Measurements from ENCODE around the gene HDHD2. TPM values are rescaled to one million over a fixed set of nuclear protein-coding genes. Genes with fewer than 3 reads are reported as not detected.

Gene HDHD2
- total and polyA plus RNA-seq, 2 of the 13 experiments (the other 11 are each of a cell fraction or from before 2014, with no cell fraction given) = 10.2 to 34.7 TPM

GRCh38 chr18:47120428-47120827 lies 29.9 kb downstream of the HDHD2 start:
- Histone ChIP-seq H3K9ac (ENCODE audit: insufficient read depth, low read depth, low read length) (no peak overlapping the region), H3K4me2 (ENCODE audit: low read depth, low read length) (no peak overlapping the region), H3K27ac (ENCODE audit: extremely low read length, insufficient read depth, low read length) (no peak overlapping the region), H3K9me3 (ENCODE audit: low read length) (no peaks in the 10 kb centered on the region), H4K20me1 (ENCODE audit: insufficient read depth, low read length) (no peaks in the 10 kb centered on the region), H3K4me1 (ENCODE audit: insufficient read depth, low read length) (no peaks in the 10 kb centered on the region), H3K4me3 (replicated peaks in 1 of 3; ENCODE audit: insufficient read depth in 1 of 3, low read depth in 2 of 3, low read length in 3 of 3) (no peak overlapping the region), H3K27me3 (ENCODE audit: control insufficient read depth in 1 of 2, insufficient read depth in 2 of 2, low read length in 2 of 2) (no peaks in the 10 kb centered on the region), H3K36me3 (replicated peaks in 1 of 2; ENCODE audit: control insufficient read depth in 1 of 2, insufficient read depth in 2 of 2, low read length in 2 of 2) (peaks cover 0 to 3% of the 10 kb centered on the region in 2 experiments; a peak in 2 of 5 replicates), H3K79me2 (ENCODE audit: insufficient read depth, low read length) (no peaks in the 10 kb centered on the region), H2AFZ (ENCODE audit: low read length) (no peak overlapping the region)
- in situ Hi-C loops (cut with HindIII; ENCODE audit: extremely low pct_ligation_motif_present, low pct_unique_long_range_greater_than_20kb) (no loop called here), intact Hi-C loops (cut with micrococcal nuclease; ENCODE audit: unreplicated experiment) (no loop called here)
- WGBS (ENCODE audit: low lambda C conversion rate) = 98% methylated on average over 4 of the region's 4 CpGs
- DNase-seq (ENCODE audit: low spot score) (no peak), ATAC-seq (no peak), FAIRE-seq (no peak)
- ChIA-PET CTCF (ENCODE audit: low intra/inter-chr PET ratio, low total read pairs) (no interaction called here), POLR2A (no interaction called here)
- BruUV-seq (replicated peaks) = no TSS peak
- TF ChIP-seq ETS1 (CRISPR knock-in tag; IDR thresholded peaks at IDR 0.05) (no peak), TIGD3 (CRISPR knock-in tag; IDR thresholded peaks at IDR 0.05; ENCODE audit: borderline replicate concordance) (no peak), THAP8 (CRISPR knock-in tag; IDR thresholded peaks at IDR 0.05; ENCODE audit: borderline replicate concordance) (no peak)

- no peak overlapping the region for H3K4me2 ChIP-seq (ENCODE audit: low read depth, low read length)
- H4K20me1 ChIP-seq (ENCODE audit: insufficient read depth, low read length) = no peaks in the 10 kb centered on the region
- POLR2A ChIA-PET = no interaction called here
- H3K4me3 ChIP-seq (replicated peaks in 1 of 3; ENCODE audit: insufficient read depth in 1 of 3, low read depth in 2 of 3, low read length in 3 of 3) = no peak overlapping the region
- H3K27ac ChIP-seq (ENCODE audit: extremely low read length, insufficient read depth, low read length) = no peak overlapping the region
- no peaks in the 10 kb centered on the region for H3K4me1 ChIP-seq (ENCODE audit: insufficient read depth, low read length)
- CTCF ChIA-PET (ENCODE audit: low intra/inter-chr PET ratio, low total read pairs) = no interaction called here
- FAIRE-seq (no peak), ATAC-seq (no peak), DNase-seq (ENCODE audit: low spot score) (no peak)
- WGBS (ENCODE audit: low lambda C conversion rate) = 100% methylated on average over 2 of the region's 2 CpGs
- no peak overlapping the region for H2AFZ ChIP-seq (ENCODE audit: low read length)
- BruUV-seq (replicated peaks) = no TSS peak
- H3K27me3 ChIP-seq (ENCODE audit: control insufficient read depth in 1 of 2, insufficient read depth in 2 of 2, low read length in 2 of 2) = no peaks in the 10 kb centered on the region
- no peak overlapping the region for H3K9ac ChIP-seq (ENCODE audit: insufficient read depth, low read depth, low read length)
- TF ChIP-seq PCBP1 (IDR thresholded peaks at IDR 0.05; ENCODE audit: borderline replicate concordance, low read depth, low read length) (no peak), FOXA3 (CRISPR knock-in tag; IDR thresholded peaks at IDR 0.05) (no peak), ZNF326 (CRISPR knock-in tag; IDR thresholded peaks at IDR 0.05; ENCODE audit: borderline replicate concordance) (no peak), FOXO4 (CRISPR knock-in tag; conservative IDR thresholded peaks at IDR 0.05) (no peak), ZNF777 (CRISPR knock-in tag; IDR thresholded peaks at IDR 0.05) (no peak), RXRB (CRISPR knock-in tag; IDR thresholded peaks at IDR 0.05; ENCODE audit: borderline replicate concordance) (no peak), AKAP8 (CRISPR knock-in tag; IDR thresholded peaks at IDR 0.05) (no peak), ZNF205 (CRISPR knock-in tag; IDR thresholded peaks at IDR 0.05) (no peak)
- H3K9me3 ChIP-seq (ENCODE audit: low read length) = no peaks in the 10 kb centered on the region
- peaks cover 2 to 13% of the 10 kb centered on the region in 2 experiments; a peak in 4 of 5 replicates for H3K36me3 ChIP-seq (replicated peaks in 1 of 2; ENCODE audit: control insufficient read depth in 1 of 2, insufficient read depth in 2 of 2, low read length in 2 of 2)
- H3K79me2 ChIP-seq (ENCODE audit: insufficient read depth, low read length) = no peaks in the 10 kb centered on the region
- in situ Hi-C loops (cut with HindIII; ENCODE audit: extremely low pct_ligation_motif_present, low pct_unique_long_range_greater_than_20kb) (no loop called here), intact Hi-C loops (cut with micrococcal nuclease; ENCODE audit: unreplicated experiment) (no loop called here)
Measured at GRCh38 chr18:47118981-47119380, 31.3 kb downstream of the HDHD2 start.
